Activated CD8-positive, alpha-beta T cell treated with anti-CD3 and anti-CD28 coated beads for 36 hours (primary cell): ENCODE data around the gene TEX29. TPM values are rescaled to one million over a fixed set of nuclear protein-coding genes. Genes with fewer than 3 reads are reported as not detected.

ENCODE experiments used
- ATAC-seq: fragments of 200-7000 bp; cut with Tn5 transposase; one replicate; pipeline ENCODE4 v1.10.0; 2021; ENCODE audit warnings: mild to moderate bottlenecking, moderate library complexity
- CTCF ChIA-PET: fragments of 350-600 bp; sonication (Branson Sonifier 250); formaldehyde crosslinking; loops from one replicate; lab custom pipeline; 2021; ENCODE audit warnings: antibody characterized with exemption; lab: Charles Lee
- POLR2A ChIA-PET: fragments of 350-600 bp; sonication (Branson Sonifier 250); formaldehyde crosslinking; loops from one replicate; lab custom pipeline; 2021; ENCODE audit warnings: antibody characterized with exemption; lab: Charles Lee
- DNase-seq: peaks from one replicate; pipeline ENCODE4 v3.0.0-alpha.2; 2020
- H3K27ac Mint-ChIP-seq: one replicate; pipeline ENCODE4 v1.8.0; 2021; ENCODE audit warnings: mild to moderate bottlenecking, mixed read lengths
- H3K27me3 Mint-ChIP-seq: one replicate; pipeline ENCODE4 v1.8.0; 2021; ENCODE audit warnings: mixed read lengths
- H3K36me3 Mint-ChIP-seq: one replicate; pipeline ENCODE4 v1.8.0; 2021; ENCODE audit warnings: low read depth, mixed read lengths
- H3K4me1 Mint-ChIP-seq: one replicate; pipeline ENCODE4 v1.8.0; 2021; ENCODE audit warnings: low read depth, mixed read lengths
- H3K4me3 Mint-ChIP-seq: one replicate; pipeline ENCODE4 v1.8.0; 2021; ENCODE audit warnings: mild to moderate bottlenecking, moderate library complexity, mixed read lengths
- H3K9me3 Mint-ChIP-seq: one replicate; pipeline ENCODE4 v1.8.0; 2021; ENCODE audit warnings: mixed read lengths
- intact Hi-C: fragments of 100-400 bp; cut with micrococcal nuclease; formaldehyde crosslinking; loops from one replicate; pipeline ENCODE4 v1.10.0; 2022
- total RNA-seq, 2 experiments: library from RNA; stranded (reverse); gene quantifications; one replicate each; pipeline ENCODE4 v1.2.3, GENCODE V29; 2021
- TF ChIP-seq, protein P1 (sequence below): fragments of 200-600 bp; IDR thresholded peaks from one replicate; pipeline ENCODE4 v1.8.0; 2022; ENCODE audit warnings: antibody characterized with exemption, mild to moderate bottlenecking

Gene TEX29
- total RNA-seq, 2 experiments from 2014 or later = 0.50 to 0.67 TPM

DNA sequence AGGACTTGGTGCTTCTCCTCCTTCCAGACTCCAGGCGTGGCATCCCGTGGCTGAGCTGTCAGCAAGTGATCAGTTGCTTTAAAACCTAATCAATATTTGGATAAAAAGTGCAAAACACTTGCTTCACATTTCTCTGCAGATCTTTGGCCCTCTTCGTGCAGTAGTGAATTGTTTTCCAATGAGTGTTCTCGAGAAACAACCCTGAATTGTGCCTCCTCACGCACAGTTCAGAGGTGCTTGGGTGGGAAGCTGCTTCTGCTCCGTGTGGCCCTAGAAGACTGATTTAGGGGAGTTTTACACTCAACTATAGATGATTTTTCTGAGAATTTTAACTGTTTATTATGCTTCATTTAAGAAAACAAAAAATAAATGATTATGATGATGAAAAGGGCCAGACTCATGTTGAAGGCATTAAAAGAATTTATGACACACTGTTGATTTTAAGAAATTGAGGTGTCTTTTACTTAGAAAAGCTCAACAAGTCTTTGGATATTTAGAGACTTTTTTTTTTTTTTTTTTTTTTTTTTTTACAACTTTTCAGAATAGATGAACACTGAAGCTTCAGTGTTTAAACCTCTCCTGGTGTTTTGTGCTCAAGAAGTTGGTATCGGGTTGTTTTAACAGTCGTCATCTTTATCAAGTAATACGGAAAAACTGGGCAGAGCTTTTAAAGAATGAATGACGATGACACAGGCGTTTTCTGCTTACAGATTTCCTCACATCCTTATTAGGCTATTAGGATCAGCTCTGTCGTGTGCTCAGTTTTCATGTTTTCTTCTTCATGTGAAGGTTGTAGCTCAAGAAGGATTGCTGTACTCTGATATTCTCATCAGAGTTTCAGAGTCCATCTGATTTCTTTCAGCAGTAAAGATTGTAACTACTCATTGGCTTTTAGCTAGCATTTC lies 39.5 kb upstream of the TEX29 start:
- intact Hi-C loops = no loop called here
- Mint-ChIP-seq H3K4me3 (no peak overlapping the region), H3K4me1 (peaks cover 8% of the 10 kb centered on the region), H3K9me3 (no peaks in the 10 kb centered on the region), H3K27ac (peak overlapping the region; percentile 34), H3K27me3 (no peaks in the 10 kb centered on the region), H3K36me3 (peaks cover 46% of the 10 kb centered on the region)
- DNase-seq = no peak
- ChIA-PET POLR2A (no interaction called here), CTCF (interaction anchor here (1.4 kb wide), 1 partner anchor 213 kb away, joined by 7 read pairs; no protein-coding TSS in a partner anchor)
- TF ChIP-seq, protein P1, sequence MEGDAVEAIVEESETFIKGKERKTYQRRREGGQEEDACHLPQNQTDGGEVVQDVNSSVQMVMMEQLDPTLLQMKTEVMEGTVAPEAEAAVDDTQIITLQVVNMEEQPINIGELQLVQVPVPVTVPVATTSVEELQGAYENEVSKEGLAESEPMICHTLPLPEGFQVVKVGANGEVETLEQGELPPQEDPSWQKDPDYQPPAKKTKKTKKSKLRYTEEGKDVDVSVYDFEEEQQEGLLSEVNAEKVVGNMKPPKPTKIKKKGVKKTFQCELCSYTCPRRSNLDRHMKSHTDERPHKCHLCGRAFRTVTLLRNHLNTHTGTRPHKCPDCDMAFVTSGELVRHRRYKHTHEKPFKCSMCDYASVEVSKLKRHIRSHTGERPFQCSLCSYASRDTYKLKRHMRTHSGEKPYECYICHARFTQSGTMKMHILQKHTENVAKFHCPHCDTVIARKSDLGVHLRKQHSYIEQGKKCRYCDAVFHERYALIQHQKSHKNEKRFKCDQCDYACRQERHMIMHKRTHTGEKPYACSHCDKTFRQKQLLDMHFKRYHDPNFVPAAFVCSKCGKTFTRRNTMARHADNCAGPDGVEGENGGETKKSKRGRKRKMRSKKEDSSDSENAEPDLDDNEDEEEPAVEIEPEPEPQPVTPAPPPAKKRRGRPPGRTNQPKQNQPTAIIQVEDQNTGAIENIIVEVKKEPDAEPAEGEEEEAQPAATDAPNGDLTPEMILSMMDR = no peak
- ATAC-seq = no peak

DNA sequence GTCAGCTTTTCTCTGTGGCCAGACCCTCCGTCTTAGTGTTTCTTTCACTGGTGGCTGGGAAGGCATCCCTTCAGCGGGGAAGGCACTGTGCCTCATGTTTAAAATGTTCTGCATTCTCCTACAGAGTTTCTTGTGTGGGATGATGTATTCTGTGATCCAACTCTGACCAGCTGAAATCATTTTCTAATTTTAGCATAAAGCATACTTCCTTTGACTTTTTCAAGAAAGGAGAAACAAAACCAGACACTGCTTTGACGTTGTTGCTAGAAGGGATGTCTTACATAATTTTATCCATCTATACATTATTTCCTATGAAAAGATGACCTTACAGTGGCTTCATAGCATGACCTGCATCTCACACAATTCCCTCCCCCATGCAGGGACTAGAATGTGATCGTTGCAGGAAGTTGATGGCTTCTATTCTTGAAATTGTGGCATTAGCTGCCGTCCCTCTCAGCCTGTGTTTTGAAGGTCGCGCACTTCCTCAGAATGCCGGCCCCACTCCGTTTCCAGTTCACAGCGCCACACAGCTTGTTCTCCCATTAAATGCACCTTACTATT lies 38.6 kb upstream of the TEX29 start:
- Mint-ChIP-seq H3K27ac (peak overlapping the region; percentile 34), H3K27me3 (no peaks in the 10 kb centered on the region), H3K4me1 (no peaks in the 10 kb centered on the region), H3K4me3 (no peak overlapping the region), H3K36me3 (peaks cover 49% of the 10 kb centered on the region), H3K9me3 (no peaks in the 10 kb centered on the region)
- ChIA-PET POLR2A (no interaction called here), CTCF (no interaction called here)
- ATAC-seq (no peak), DNase-seq (no peak)
- TF ChIP-seq, protein P1 = no peak
- intact Hi-C loops = no loop called here

DNA sequence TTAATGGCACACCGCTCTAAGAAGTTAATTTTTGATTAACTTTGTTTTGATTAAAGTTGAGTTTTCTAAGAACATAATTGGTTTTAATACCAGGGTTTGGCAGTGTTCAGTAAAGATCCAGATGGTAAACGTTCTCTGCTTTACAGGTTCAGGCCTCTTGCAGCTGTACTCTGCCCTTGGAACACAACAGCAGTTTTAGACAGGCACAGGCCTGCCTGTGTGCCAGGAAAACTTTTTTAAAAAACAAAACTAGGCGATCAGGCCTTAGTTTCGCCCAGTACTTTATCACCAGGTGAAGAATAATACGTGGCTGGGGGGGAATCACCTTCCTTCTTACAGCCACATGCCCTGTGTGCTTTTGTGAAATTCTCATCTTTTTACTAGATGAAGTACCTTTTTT lies 38.0 kb upstream of the TEX29 start:
- H3K36me3 Mint-ChIP-seq = peaks cover 54% of the 10 kb centered on the region
- ATAC-seq (no peak), DNase-seq (no peak)
- H3K27me3 Mint-ChIP-seq = no peaks in the 10 kb centered on the region
- H3K4me3 Mint-ChIP-seq = no peak overlapping the region
- ChIA-PET CTCF (no interaction called here), POLR2A (no interaction called here)
- TF ChIP-seq, protein P1 = no peak
- intact Hi-C loops = no loop called here
- H3K4me1 Mint-ChIP-seq = no peaks in the 10 kb centered on the region
- H3K27ac Mint-ChIP-seq = no peak overlapping the region
- no peaks in the 10 kb centered on the region for H3K9me3 Mint-ChIP-seq

DNA sequence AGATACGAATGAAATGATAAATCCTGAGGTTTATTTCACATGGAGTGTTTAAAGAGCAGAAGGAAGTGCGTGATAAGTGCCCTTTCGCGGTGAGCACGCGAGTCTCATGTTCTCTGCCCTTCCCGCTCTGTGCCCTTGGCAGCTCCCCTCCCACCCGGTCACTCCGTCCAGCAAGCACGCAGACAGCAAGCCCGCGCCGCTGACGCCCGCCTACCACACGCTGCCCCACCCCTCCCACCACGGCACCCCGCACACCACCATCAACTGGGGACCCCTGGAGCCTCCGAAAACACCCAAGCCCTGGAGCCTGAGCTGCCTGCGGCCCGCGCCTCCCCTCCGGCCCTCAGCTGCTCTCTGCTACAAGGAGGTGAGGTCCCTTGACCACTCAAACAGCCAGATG lies 37.4 kb upstream of the TEX29 start:
- no peaks in the 10 kb centered on the region for H3K9me3 Mint-ChIP-seq
- no peak overlapping the region for H3K27ac Mint-ChIP-seq
- TF ChIP-seq, protein P1 = no peak
- peaks cover 53% of the 10 kb centered on the region for H3K36me3 Mint-ChIP-seq
- H3K4me3 Mint-ChIP-seq = no peak overlapping the region
- ATAC-seq = no peak
- H3K27me3 Mint-ChIP-seq = no peaks in the 10 kb centered on the region
- POLR2A ChIA-PET = no interaction called here
- no peaks in the 10 kb centered on the region for H3K4me1 Mint-ChIP-seq
- intact Hi-C loops = no loop called here
- DNase-seq = no peak
- CTCF ChIA-PET = no interaction called here

DNA sequence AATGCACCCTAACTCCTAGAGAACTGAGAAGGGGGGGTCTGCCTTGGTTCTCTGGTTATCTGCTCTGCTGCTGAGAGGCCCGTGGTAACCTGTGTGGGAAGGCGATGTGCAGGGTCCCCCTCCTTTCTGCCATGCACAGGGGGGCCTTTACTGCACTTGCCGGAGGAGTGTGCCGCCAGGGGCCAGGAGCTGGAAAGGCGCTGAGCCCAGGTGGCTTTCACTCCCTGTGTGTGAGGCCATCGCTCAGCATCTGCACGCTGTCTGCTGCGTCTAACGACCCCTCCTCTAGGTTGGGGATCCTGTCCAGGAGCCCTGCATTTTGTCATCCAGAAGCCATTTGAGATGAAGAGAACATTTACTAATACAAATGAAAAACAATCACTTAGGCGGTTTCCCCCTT lies 37.0 kb upstream of the TEX29 start:
- ChIA-PET POLR2A (no interaction called here), CTCF (no interaction called here)
- no peak overlapping the region for H3K4me3 Mint-ChIP-seq
- TF ChIP-seq, protein P1 = no peak
- ATAC-seq = no peak
- H3K4me1 Mint-ChIP-seq = no peaks in the 10 kb centered on the region
- no peak for DNase-seq
- H3K9me3 Mint-ChIP-seq = no peaks in the 10 kb centered on the region
- H3K36me3 Mint-ChIP-seq = peaks cover 50% of the 10 kb centered on the region
- H3K27me3 Mint-ChIP-seq = no peaks in the 10 kb centered on the region
- H3K27ac Mint-ChIP-seq = no peak overlapping the region
- intact Hi-C loops = no loop called here
